Measurements from ENCODE around the gene ELOVL5. TPM values are rescaled to one million over a fixed set of nuclear protein-coding genes. Genes with fewer than 3 reads are reported as not detected.
"Not testable (repeated sequence)": the region's sequence is repeated elsewhere in the genome, so short reads cannot be mapped to it uniquely, and the experiment has no call there.

ELOVL5 gene
- total RNA-seq, 2 experiments from 2014 or later, result 88.3 to 92.7 TPM

GRCh38 chr6:53317861-53318260 is 30.9 kb downstream of the ELOVL5 start:
- DNase-seq (no peak), ATAC-seq (no peak)
- Mint-ChIP-seq H3K9me3 (no peaks in the 10 kb centered on the region), H3K27ac (no peak overlapping the region), H3K36me3 (ENCODE audit: low read depth) (peaks cover 9% of the 10 kb centered on the region), H3K4me1 (ENCODE audit: low read depth) (peaks cover 61% of the 10 kb centered on the region), H3K27me3 (no peaks in the 10 kb centered on the region), H3K4me3 (no peak overlapping the region)
- intact Hi-C loops (cut with micrococcal nuclease), result loop anchor here (10.0 kb wide), 1 partner anchor 107 kb away; no protein-coding TSS in a partner anchor
- ChIA-PET CTCF (interaction anchor here (0.8 kb wide), 1 partner anchor 14 kb away, joined by 3 read pairs; no protein-coding TSS in a partner anchor), POLR2A (interaction anchor here (1.1 kb wide), 1 partner anchor 13 kb away, joined by 3 read pairs; no protein-coding TSS in a partner anchor)
- no peak for TF ChIP-seq CTCF (IDR thresholded peaks at IDR 0.05)

GRCh38 chr6:53317299-53317698 is 31.5 kb downstream of the ELOVL5 start:
- POLR2A ChIA-PET, ATAC-seq: not testable (repeated sequence)

DNA sequence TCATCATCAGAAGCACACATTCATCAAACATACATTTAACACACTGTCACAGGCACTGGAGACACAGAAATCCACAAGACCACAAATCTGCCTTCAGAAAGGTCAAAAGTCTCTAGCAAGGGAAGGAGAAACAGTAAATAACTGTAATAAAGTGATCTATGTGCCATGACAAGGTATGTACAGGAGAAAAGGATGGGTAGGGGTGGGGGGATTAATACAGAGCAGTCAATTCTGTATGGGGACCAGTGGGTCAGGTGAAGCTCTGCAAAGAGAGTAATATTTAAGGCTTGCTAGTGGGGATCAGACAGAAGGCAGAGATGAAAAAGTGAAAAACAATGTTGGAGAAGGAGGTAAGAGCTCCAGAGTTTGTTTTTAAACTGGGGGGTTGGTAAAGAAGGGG is 32.6 kb downstream of the ELOVL5 start:
- ChIA-PET CTCF (interaction anchor here (1.1 to 1.7 kb wide), 3 partner anchors 13 to 22 kb away, joined by 3 to 8 read pairs (median 3); no protein-coding TSS in a partner anchor), POLR2A (interaction anchor here (0.9 kb wide), 1 partner anchor 15 kb away, joined by 3 read pairs; no protein-coding TSS in a partner anchor)
- intact Hi-C loops (cut with micrococcal nuclease), result loop anchor here (10.0 kb wide), 1 partner anchor 109 kb away; no protein-coding TSS in a partner anchor
- peaks cover 15% of the 10 kb centered on the region for H3K36me3 Mint-ChIP-seq (ENCODE audit: low read depth)
- H3K4me3 Mint-ChIP-seq, result no peak overlapping the region
- DNase-seq, result no peak
- H3K27ac Mint-ChIP-seq, result peak overlapping the region; percentile 59
- H3K27me3 Mint-ChIP-seq, result no peaks in the 10 kb centered on the region
- H3K4me1 Mint-ChIP-seq (ENCODE audit: low read depth), result peaks cover 65% of the 10 kb centered on the region
- no peak for TF ChIP-seq CTCF (IDR thresholded peaks at IDR 0.05)
- H3K9me3 Mint-ChIP-seq, result no peaks in the 10 kb centered on the region
- ATAC-seq, result peak; percentile 20

More at GRCh38 chr6:53317299-53317698, 31.5 kb downstream of the ELOVL5 start:
- H3K9me3 Mint-ChIP-seq, H3K27ac Mint-ChIP-seq, H3K4me3 Mint-ChIP-seq, H3K27me3 Mint-ChIP-seq, DNase-seq: not testable (repeated sequence)
- peaks cover 10% of the 10 kb centered on the region for H3K36me3 Mint-ChIP-seq (ENCODE audit: low read depth)
- CTCF ChIA-PET, result interaction anchor here (1.7 kb wide), 1 partner anchor 11 kb away, joined by 8 read pairs; no protein-coding TSS in a partner anchor
- H3K4me1 Mint-ChIP-seq (ENCODE audit: low read depth), result peaks cover 61% of the 10 kb centered on the region
- intact Hi-C loops (cut with micrococcal nuclease), result loop anchor here (10.0 kb wide), 1 partner anchor 108 kb away; no protein-coding TSS in a partner anchor

- intact Hi-C loops (cut with micrococcal nuclease), result loop anchor here (10.0 kb wide), 1 partner anchor 110 kb away; no protein-coding TSS in a partner anchor
- ATAC-seq (no peak), DNase-seq (no peak)
- no peaks in the 10 kb centered on the region for H3K27me3 Mint-ChIP-seq
- H3K36me3 Mint-ChIP-seq (ENCODE audit: low read depth), result peaks cover 17% of the 10 kb centered on the region
- no peak for TF ChIP-seq CTCF (IDR thresholded peaks at IDR 0.05)
- peak overlapping the region; percentile 59 for H3K27ac Mint-ChIP-seq
- CTCF ChIA-PET, result interaction anchor here (0.8 to 1.9 kb wide), 4 partner anchors 8 to 169 kb away, joined by 3 to 6 read pairs (median 3); no protein-coding TSS in a partner anchor
- no peaks in the 10 kb centered on the region for H3K9me3 Mint-ChIP-seq
- H3K4me1 Mint-ChIP-seq (ENCODE audit: low read depth), result peaks cover 70% of the 10 kb centered on the region
- POLR2A ChIA-PET, result no interaction called here
- H3K4me3 Mint-ChIP-seq, result no peak overlapping the region
These were observed 33.5 kb downstream of the ELOVL5 start for GRCh38 chr6:53315086-53315724.

GRCh38 chr6:53313784-53314400 is 34.9 kb downstream of the ELOVL5 start:
- Mint-ChIP-seq H3K4me3 (no peak overlapping the region), H3K36me3 (ENCODE audit: low read depth) (peaks cover 17% of the 10 kb centered on the region), H3K4me1 (ENCODE audit: low read depth) (peaks cover 79% of the 10 kb centered on the region), H3K27me3 (no peaks in the 10 kb centered on the region), H3K27ac (no peak overlapping the region), H3K9me3 (no peaks in the 10 kb centered on the region)
- CTCF ChIA-PET, result interaction anchor here (0.8 to 1.9 kb wide), 4 partner anchors 10 to 170 kb away, joined by 3 to 6 read pairs (median 3); no protein-coding TSS in a partner anchor
- no peak for DNase-seq
- no peak for TF ChIP-seq CTCF (IDR thresholded peaks at IDR 0.05)
- no peak for ATAC-seq
- intact Hi-C loops (cut with micrococcal nuclease), result loop anchor here (5.0 to 10.0 kb wide), 2 partner anchors 33 to 111 kb away; partner anchors contain the start of gene ELOVL5
- POLR2A ChIA-PET, result interaction anchor here (0.6 to 1.2 kb wide), 2 partner anchors 30 to 736 kb away, joined by 3 to 5 read pairs; no protein-coding TSS in a partner anchor
